Dedifferentiated amniotic fluid mesenchymal stem cell (primary cell): ENCODE data around the gene HOXD10.

Experiments used
- DNase-seq: peaks from one replicate; pipeline ENCODE4 v3.0.0-alpha.2; 2016; ENCODE audit errors: extremely low spot score

HOXD10 gene

DNA sequence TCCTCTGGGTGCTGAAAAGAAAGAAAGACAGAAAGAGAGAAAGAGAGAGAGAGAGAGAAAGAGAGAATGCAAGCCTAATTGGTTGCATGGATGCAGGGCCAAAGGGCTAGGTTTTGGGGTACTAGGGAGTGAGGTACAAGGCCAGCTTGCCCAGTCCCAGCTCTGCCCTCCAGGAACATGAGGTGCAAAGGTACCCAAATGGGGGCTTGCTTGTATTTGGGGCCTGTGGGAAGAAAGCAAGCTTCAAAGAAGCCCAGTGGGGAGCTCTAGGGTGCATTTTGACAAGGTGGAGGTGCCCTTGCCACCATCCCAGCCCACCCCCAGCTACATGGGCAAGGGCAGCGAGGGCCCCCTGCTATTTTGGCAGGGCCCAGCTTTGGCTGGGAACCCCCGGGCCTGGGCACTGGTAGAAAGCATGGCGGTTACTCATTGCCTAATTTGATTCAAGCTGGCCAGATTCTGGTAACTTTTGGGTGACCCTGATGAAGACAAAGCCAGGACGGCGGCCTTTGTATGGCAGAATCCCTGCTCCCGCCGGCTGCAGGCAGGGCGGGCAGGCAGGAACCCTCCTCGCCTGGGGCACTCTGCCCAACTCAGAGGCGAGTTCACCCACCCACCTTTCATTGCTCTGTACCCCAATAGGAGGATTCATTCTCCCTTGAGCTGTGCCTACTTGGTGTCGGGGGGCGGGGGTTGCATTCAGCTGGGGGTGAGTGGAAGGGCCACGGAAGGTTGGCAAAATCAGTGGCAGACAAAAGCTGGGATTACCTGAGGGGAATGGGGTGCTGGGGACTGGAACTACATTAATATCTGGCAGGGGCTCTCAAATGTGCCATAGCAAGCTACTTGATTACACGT, 34.2 kb downstream of the HOXD10 start:
- DNase-seq, result no peak

DNA sequence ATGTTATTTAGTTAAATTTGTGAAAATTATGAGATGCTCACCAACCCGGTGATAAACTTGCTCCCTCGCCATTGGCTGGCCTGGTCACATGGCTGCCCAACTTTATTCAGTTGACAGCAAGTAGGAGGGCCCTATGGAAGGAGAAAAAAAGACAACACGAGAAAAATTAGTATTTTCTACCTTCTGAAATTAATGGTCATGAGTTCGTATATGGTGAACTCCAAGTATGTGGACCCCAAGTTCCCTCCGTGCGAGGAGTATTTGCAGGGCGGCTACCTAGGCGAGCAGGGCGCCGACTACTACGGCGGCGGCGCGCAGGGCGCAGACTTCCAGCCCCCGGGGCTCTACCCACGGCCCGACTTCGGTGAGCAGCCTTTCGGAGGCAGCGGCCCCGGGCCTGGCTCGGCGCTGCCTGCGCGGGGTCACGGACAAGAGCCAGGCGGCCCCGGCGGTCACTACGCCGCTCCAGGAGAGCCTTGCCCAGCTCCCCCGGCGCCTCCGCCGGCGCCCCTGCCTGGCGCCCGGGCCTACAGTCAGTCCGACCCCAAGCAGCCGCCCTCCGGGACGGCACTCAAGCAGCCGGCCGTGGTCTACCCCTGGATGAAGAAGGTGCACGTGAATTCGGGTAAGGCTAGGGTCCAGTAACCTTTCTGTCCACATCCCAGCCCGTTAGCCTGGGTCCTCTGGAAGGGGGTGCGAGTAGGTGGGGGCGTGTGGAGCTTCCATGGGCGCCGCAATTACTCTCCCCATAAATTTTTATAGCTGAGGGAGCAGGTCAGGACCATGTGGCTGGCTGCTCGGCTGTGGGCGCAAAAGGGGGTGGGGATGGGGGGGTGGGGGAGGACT, 35.1 kb downstream of the HOXD10 start, which contains the start of gene HOXD4:
TSS of gene HOXD4 (plus strand) at position 109 of the 846 bp plus-strand sequence. CDS start at position 193, 84 bp downstream.
- DNase-seq, result no peak

- no peak for DNase-seq
Observed at GRCh38 chr2:176152350-176153181, 36.0 kb downstream of the HOXD10 start.

GRCh38 chr2:176154576-176155252, 38.1 kb downstream of the HOXD10 start:
- no peak for DNase-seq

GRCh38 chr2:176155356-176156044, 38.9 kb downstream of the HOXD10 start:
- no peak for DNase-seq

GRCh38 chr2:176156301-176156806, 39.8 kb downstream of the HOXD10 start:
- no peak for DNase-seq

DNA sequence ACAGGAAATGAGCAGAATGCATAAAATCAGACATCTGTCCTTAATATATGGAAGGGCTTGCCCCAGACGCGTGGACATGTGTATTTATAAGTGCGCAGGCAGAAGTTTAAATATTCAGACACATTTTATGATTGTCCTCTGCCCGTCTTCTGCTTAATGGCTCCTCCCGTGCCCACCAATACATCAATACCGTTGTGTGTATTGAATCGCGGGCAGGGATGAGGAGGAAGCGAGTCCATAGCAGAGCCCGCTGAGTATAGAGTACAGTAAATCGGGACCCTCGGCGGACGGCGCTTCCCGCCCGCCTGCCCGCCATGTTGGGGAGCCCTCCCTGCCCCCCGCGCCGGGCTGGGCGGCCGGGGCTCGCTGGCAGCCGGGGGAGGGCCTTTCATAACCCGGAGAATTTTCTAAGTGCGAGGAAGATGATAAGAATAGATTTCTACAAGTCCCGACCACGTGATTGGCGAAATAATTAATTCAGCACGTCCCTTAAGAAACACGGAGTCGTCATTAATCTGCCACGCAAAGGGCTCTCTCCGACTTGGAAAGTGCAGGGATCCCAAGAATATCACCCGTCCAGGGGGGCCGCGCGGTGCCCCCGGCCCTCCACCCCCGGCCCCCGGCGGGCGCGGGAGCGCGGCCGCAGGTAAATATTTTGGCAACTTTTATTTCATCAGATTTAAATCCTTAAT, 40.4 kb downstream of the HOXD10 start, which contains the start of gene HOXD3:
TSS of gene HOXD3 (plus strand) at position 501 of the 692 bp plus-strand sequence. CDS start 11,808 bp downstream, outside the sequence.
- DNase-seq, result no peak

GRCh38 chr2:176157499-176158185, 41.1 kb downstream of the HOXD10 start:
- DNase-seq, result no peak

DNA sequence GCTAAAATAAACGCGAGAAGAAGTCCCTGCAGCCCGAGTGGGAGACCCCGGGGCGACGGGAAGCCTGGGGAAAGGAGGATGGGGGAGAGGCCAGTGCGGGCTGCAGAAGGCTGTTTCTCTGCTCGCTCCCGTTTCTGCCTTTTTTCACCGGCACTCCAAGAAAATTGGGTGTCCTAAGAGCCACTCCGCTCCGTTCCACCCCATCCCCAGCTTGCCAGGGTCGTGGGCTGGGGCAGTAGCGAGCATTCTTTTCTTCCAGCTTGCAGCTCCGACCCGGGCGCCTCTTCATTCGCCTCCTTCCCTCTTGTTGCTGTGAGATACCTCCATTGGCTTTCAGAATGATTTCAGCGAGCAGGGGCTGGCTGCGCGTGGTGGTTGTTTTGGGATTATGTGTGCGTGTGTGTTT, 41.6 kb downstream of the HOXD10 start:
- DNase-seq, result no peak

GRCh38 chr2:176158855-176159662, 42.5 kb downstream of the HOXD10 start:
- no peak for DNase-seq

- DNase-seq, result no peak
Observed at GRCh38 chr2:176159663-176160250, 43.2 kb downstream of the HOXD10 start.

GRCh38 chr2:176160251-176160985, 43.8 kb downstream of the HOXD10 start:
- no peak for DNase-seq

DNA sequence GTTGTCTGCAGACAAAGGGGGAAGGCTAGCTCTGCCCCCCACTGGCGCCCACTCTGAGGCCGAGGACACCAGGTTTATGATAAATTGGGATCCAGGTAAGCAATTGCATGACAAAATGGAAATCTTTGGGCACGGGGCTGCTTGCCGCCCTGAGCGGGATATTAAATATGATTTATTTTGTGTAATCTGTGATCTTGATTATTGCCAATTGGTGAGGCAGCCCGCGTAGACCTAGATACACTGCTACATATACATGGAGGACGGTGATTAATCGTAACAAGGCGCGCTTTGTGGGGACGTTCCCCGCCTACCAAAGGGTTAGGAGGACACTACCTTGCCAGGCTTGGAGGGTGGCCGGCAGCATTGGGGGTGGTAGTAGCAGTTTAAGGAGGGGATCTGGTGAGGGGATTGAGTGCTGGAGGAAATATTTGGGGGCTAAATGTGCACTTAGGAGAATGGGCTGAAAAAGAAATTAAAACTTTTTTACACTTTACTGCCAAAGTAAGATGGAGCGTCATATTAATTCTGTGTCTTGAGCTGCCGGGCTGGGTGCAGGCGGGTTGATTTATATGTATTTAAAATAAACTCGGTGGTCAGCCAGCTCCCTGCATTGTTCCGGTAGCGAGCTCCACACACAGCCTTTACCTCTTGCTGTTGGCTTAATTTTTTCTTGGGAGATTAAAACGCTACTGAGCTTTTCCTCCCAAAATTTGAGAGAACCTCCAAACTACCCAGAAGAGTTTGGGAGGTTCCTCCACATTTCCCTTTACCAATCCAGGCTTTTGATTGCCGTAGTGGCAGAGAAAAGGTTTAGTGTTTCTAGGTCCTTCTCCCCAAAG, 44.6 kb downstream of the HOXD10 start:
- no peak for DNase-seq

GRCh38 chr2:176161825-176162626, 45.4 kb downstream of the HOXD10 start:
- no peak for DNase-seq
